Kidney epithelial cell (primary cell): ENCODE results near the gene FADS6. TPM values are rescaled to one million over a fixed set of nuclear protein-coding genes. Genes with fewer than 3 reads are reported as not detected.
"Not testable (repeated sequence)": the region's sequence is repeated elsewhere in the genome, so short reads cannot be mapped to it uniquely, and the experiment has no call there.

ENCODE experiments used
- DNase-seq: peaks from one replicate; pipeline ENCODE4 v3.0.0-alpha.2; 2010; ENCODE audit warnings: low read depth
- H3K27me3 ChIP-seq: 2 replicates; pipeline ENCODE4 v1.6.0; 2011; ENCODE audit warnings: low read length; ENCODE audit not compliant: control insufficient read depth, insufficient read depth
- H3K36me3 ChIP-seq: 2 replicates; pipeline ENCODE4 v1.5.1; 2011; ENCODE audit warnings: low read length; ENCODE audit not compliant: control insufficient read depth, insufficient read depth
- H3K4me3 ChIP-seq: 2 replicates; pipeline ENCODE4 v1.5.1; 2011; ENCODE audit warnings: low read depth, mild to moderate bottlenecking, control low read depth, low read length
- total RNA-seq: library from RNA; depleted of rRNA; stranded (reverse); fragments of >200 nt; gene quantifications from 2 replicates; pipeline ENCODE4 v1.2.3, GENCODE V29; 2015
- TF ChIP-seq, protein P1 (sequence below): IDR thresholded peaks from 2 replicates; pipeline ENCODE4 v1.5.1; 2011; ENCODE audit warnings: mild to moderate bottlenecking, moderate library complexity, low read length, control low read depth, inconsistent platforms; ENCODE audit not compliant: insufficient read depth, poor library complexity, severe bottlenecking

The FADS6 gene
- total RNA-seq, 1 donor from 2014 or later = not detected

DNA sequence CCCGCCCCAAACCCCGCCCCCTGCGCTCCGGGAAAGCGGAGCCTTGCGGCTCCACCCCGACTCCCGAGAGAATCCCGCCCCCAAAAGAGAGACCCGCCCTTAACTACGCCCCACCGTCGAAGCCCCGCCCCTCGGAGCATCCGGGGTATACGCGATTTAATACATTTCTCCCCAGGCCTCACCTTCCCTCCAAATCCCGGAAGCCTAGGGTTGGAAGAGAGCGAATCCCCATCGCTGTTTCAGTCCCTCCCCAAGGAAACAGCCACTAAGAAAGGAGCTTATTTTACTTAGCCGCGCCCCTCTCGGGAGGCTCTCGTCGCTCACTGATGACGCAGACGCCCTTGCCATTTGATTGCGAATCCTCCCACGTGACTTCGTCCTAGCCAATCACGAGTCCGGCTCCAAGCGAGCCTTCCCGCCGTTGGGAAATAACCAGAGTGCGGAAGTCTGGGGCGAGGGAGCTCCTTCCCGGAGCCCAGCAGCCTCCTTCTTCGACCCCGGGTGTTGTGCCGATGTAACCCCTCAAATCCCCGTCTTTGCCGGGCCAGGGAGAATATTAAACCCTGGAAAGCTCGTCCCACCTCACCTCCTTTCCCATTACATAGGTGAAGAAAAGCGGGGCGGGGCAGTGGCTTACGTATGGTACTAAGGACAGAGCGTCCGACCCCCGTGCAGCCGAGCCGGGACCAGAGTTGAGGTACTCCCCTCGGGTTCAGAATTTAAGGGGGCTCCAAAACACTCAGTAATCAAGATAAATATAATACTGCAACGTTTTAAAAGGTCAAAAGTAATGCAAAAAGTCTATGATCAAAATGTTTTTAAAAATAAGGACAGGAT lies 20.2 kb downstream of the FADS6 start:
- Histone ChIP-seq H3K27me3 (peaks cover 4% of the 10 kb centered on the region), H3K36me3 (no peaks in the 10 kb centered on the region), H3K4me3 (peak overlapping the region; percentile 72)
- TF ChIP-seq, protein P1, sequence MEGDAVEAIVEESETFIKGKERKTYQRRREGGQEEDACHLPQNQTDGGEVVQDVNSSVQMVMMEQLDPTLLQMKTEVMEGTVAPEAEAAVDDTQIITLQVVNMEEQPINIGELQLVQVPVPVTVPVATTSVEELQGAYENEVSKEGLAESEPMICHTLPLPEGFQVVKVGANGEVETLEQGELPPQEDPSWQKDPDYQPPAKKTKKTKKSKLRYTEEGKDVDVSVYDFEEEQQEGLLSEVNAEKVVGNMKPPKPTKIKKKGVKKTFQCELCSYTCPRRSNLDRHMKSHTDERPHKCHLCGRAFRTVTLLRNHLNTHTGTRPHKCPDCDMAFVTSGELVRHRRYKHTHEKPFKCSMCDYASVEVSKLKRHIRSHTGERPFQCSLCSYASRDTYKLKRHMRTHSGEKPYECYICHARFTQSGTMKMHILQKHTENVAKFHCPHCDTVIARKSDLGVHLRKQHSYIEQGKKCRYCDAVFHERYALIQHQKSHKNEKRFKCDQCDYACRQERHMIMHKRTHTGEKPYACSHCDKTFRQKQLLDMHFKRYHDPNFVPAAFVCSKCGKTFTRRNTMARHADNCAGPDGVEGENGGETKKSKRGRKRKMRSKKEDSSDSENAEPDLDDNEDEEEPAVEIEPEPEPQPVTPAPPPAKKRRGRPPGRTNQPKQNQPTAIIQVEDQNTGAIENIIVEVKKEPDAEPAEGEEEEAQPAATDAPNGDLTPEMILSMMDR = no peak
- peak; percentile 99 for DNase-seq

DNA sequence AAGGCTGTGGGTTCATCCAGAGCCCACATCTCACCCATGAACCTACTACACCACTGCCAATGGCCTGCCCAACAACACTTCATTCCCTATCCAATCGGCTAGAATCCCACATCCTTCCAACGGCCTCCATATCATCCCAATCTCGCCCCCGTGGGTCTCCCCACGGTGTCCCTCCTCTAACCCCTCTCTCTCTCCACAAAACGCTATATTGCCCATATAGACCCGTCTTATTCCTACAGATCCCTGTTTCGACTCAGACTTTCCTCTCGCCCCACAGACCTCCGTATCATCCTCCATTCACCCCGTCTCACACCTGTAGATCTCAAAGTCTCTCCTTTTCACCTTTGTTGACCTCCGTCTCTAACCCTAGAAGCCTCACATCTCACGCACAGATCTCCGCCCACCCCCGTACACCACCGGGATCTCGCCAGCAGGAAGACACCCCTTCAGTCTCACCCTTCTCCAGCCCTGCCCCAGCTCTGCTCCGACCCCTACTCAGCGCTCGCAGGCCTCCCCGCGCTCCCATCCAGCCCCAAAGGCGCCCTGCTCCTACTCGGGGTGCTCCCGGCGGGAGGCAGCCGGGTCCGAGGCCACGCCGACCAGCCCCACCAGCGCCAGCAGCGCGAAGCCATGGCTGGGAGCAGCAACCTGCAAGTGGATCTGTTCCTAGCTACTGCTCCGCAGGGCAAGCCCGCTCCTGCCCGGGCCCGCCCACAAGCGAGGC lies 21.0 kb downstream of the FADS6 start, which contains the start of gene FDXR:
TSS of gene FDXR (minus strand) at position 682 of the 724 bp plus-strand sequence. CDS start at position 632, 50 bp downstream.
- peak within 1 kb of the TSS; percentile 72 for H3K4me3 ChIP-seq
- no peaks in the 10 kb centered on the region for H3K36me3 ChIP-seq
- TF ChIP-seq, protein P1 = no peak
- no peaks in the 10 kb centered on the region for H3K27me3 ChIP-seq
- DNase-seq = no peak

DNA sequence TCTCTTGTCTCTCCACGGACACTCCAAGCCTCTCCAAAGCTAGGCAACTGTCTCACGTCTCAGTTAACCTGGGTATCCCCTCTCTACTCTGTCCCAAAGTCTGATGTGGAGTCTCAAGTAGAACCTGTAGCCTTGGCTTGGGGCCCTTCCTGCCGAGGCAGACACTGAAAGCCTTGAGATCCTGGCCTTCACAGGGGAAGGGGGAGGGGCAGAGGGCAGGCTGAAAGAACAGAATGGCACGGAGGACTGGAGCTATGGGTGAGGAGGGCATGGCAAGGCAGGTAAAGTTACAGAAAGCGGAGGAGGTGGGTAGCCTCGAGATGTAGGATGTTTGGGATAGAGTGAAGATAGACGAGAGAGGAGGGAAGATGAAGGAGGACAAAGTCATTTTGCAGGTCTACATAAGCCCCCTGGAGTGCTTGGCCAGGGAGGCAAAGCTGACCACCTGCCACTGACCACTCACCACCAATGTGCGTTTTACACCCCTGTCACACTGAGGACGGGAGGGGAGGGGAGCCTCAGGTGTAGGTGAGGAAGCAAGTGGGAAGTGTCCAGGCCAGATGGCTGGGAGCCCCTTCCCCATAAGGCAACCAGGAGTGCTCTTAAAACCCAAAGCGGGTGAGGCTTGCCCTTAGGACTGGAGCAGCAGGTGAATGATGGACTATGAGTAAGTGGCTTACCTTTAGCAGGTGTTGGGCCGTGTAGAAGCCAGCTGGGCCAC lies 21.9 kb downstream of the FADS6 start:
- no peak for DNase-seq
- Histone ChIP-seq H3K36me3 (no peaks in the 10 kb centered on the region), H3K27me3 (no peaks in the 10 kb centered on the region), H3K4me3 (no peak overlapping the region)
- TF ChIP-seq, protein P1 = no peak

DNA sequence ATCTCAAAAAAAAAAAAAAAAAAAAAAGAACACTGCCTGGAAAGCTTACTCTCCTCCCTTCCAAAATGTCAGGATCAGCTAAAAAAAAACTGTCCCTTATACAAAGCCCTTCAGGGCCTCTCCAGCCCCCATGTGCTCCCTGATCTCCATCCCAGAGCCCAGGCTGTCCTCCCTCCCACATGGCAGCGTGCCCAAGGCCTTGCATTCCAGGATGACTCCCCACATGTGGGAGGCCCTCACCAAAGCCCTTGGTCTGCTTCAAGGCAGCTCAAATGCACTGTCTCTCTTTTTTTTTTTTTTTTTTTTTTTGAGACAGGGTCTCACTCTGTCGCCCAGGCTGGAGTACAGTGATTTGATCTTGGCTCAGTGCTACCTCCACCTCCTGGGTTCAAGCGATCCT lies 22.9 kb downstream of the FADS6 start:
- TF ChIP-seq, protein P1 = no peak
- Histone ChIP-seq H3K27me3 (no peaks in the 10 kb centered on the region), H3K4me3 (no peak overlapping the region), H3K36me3 (no peaks in the 10 kb centered on the region)
- DNase-seq = no peak

DNA sequence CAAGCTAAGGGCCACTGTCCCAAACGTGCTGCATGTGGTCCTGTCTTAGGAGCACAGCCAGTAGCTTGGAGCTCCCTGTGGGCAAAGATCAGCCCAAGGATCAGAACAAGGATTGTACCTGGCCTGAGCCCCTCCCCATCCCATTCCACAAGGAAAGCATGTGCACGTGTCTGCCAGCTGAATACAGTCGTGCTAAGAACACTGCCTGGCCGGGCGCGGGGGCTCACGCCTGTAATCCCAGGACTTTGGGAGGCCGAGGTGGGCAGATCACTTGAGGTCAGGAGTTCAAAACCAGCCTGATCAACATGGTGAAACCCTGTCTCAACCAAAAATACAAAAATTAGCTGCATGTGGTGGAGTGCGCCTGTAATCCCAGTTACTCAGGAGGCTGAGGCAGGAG lies 23.4 kb downstream of the FADS6 start:
- not testable (repeated sequence) for H3K36me3 ChIP-seq, H3K27me3 ChIP-seq, DNase-seq, H3K4me3 ChIP-seq

DNA sequence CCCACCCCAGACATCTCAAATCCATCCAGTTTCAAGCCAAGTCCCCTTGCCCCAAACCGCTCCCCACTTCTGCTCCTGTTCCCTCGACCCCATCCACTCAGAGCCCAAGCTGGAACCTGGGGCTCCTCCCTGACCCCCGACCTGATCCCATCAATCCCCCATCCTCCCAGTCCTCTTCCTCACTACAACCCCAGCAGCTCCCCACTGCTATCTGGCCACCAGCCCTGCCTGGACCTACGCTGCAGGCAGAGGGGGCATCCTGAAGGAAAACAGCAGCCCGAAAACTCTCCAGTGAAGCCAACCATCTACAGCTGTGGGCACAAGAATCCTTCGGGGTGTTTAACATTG lies 24.6 kb downstream of the FADS6 start:
- Histone ChIP-seq H3K4me3 (no peak overlapping the region), H3K27me3 (no peaks in the 10 kb centered on the region), H3K36me3 (no peaks in the 10 kb centered on the region)
- TF ChIP-seq, protein P1 = no peak
- no peak for DNase-seq
